Measurements from ENCODE around the gene HIVEP1. TPM values are rescaled to one million over a fixed set of nuclear protein-coding genes. Genes with fewer than 3 reads are reported as not detected.

The HIVEP1 gene
- total and polyA plus RNA-seq, 2 of the 8 experiments (the other 6 are each of a cell fraction or from before 2014, with no cell fraction given): 22.6 to 23.1 TPM

- CTCF ChIA-PET (ENCODE audit: partially characterized antibody): no interaction called here
- no peak overlapping the region for H3K4me2 ChIP-seq (ENCODE audit: insufficient read depth in 1 of 2, low read depth in 2 of 2, low read length in 2 of 2)
- POLR2A ChIA-PET (ENCODE audit: partially characterized antibody): no interaction called here
Observed at GRCh38 chr6:12118607-12119006, 106.5 kb downstream of the HIVEP1 start.

More at GRCh38 chr6:12118607-12119006, 106.5 kb downstream of the HIVEP1 start:
- Histone ChIP-seq H3K4me3 (ENCODE audit: extremely low read depth in 1 of 4, insufficient read depth in 2 of 4, low read depth in 3 of 4, low read length in 4 of 4) (no peak overlapping the region), H3K14ac (ENCODE audit: insufficient read length) (no peak overlapping the region), H3K4me1 (replicated peaks in 1 of 4; ENCODE audit: control insufficient read depth in 3 of 4, insufficient read depth in 4 of 4, low read length in 3 of 4) (no peaks in the 10 kb centered on the region; a peak in 1 of 7 replicates), H3K79me2 (ENCODE audit: control insufficient read depth in 1 of 2, insufficient read depth in 2 of 2, low read length in 2 of 2) (peaks cover 0 to 13% of the 10 kb centered on the region in 2 experiments; a peak in 2 of 4 replicates), H2BK120ac (replicated peaks; ENCODE audit: low read depth, low read length) (no peak overlapping the region), H3K79me1 (ENCODE audit: low read depth, low read length) (no peaks in the 10 kb centered on the region; the same call in 1 of the 2 replicates), H3K23me2 (ENCODE audit: low read depth, low read length) (no peaks in the 10 kb centered on the region), H4K5ac (ENCODE audit: insufficient read length, low read depth, low read length) (no peak overlapping the region), H2BK15ac (ENCODE audit: low read length) (no peak overlapping the region), H4K91ac (replicated peaks; ENCODE audit: insufficient read length, low read length) (no peak overlapping the region), H2BK5ac (ENCODE audit: low read depth, low read length) (no peak overlapping the region), H3K56ac (replicated peaks; ENCODE audit: insufficient read length, low read depth, low read length) (no peak overlapping the region), H4K8ac (ENCODE audit: extremely low read depth, insufficient read depth, low read length) (no peak overlapping the region), H3K23ac (ENCODE audit: insufficient read length) (no peak overlapping the region), H3K9me3 (ENCODE audit: insufficient read depth in 2 of 2, low read depth in 1 of 2, low read length in 1 of 2) (no peaks in the 10 kb centered on the region), H2AFZ (ENCODE audit: low read length) (no peak overlapping the region), H3K4ac (replicated peaks; ENCODE audit: insufficient read length, low read depth, low read length) (no peak overlapping the region), H3K27me3 (replicated peaks in 1 of 4; ENCODE audit: control insufficient read depth in 3 of 4, extremely low read depth in 1 of 4, insufficient read depth in 3 of 4, low read length in 3 of 4) (no peaks in the 10 kb centered on the region), H4K20me1 (replicated peaks in 1 of 2; ENCODE audit: control insufficient read depth in 1 of 2, insufficient read depth in 2 of 2, low read length in 2 of 2) (no peaks in the 10 kb centered on the region), H3K18ac (ENCODE audit: extremely low read depth, low read length) (no peak overlapping the region), H2AK5ac (ENCODE audit: low read depth, low read length) (no peak overlapping the region), H2BK12ac (ENCODE audit: low read depth, low read length) (no peak overlapping the region), H2BK20ac (ENCODE audit: low read length) (no peak overlapping the region), H3K27ac (ENCODE audit: low read depth, low read length) (no peak overlapping the region), H3K36me3 (ENCODE audit: control insufficient read depth in 2 of 4, insufficient read depth in 4 of 4, low read length in 3 of 4) (peaks cover 12 to 37% (median 27%) of the 10 kb centered on the region in 4 experiments), H3K9ac (replicated peaks in 1 of 4; ENCODE audit: extremely low read depth in 1 of 4, low read depth in 3 of 4, low read length in 3 of 4) (no peak overlapping the region)
- TF ChIP-seq MAFK (IDR thresholded peaks at IDR 0.05; ENCODE audit: low read depth, low read length) (peak; percentile 76), FOSL1 (IDR thresholded peaks at IDR 0.05; ENCODE audit: insufficient read depth, low read depth, low read length) (no peak)
- no peak for FAIRE-seq
- DNase-seq (ENCODE audit: low read depth in 1 of 2, low spot score in 2 of 2): no peak
